ENCODE measurements around the gene YPEL4.
A peak's percentile ranks its signal among the peaks of the same experiment; 100 is the strongest.
"Not testable (repeated sequence)": the region's sequence is repeated elsewhere in the genome, so short reads cannot be mapped to it uniquely, and the experiment has no call there.

Gene YPEL4

DNA sequence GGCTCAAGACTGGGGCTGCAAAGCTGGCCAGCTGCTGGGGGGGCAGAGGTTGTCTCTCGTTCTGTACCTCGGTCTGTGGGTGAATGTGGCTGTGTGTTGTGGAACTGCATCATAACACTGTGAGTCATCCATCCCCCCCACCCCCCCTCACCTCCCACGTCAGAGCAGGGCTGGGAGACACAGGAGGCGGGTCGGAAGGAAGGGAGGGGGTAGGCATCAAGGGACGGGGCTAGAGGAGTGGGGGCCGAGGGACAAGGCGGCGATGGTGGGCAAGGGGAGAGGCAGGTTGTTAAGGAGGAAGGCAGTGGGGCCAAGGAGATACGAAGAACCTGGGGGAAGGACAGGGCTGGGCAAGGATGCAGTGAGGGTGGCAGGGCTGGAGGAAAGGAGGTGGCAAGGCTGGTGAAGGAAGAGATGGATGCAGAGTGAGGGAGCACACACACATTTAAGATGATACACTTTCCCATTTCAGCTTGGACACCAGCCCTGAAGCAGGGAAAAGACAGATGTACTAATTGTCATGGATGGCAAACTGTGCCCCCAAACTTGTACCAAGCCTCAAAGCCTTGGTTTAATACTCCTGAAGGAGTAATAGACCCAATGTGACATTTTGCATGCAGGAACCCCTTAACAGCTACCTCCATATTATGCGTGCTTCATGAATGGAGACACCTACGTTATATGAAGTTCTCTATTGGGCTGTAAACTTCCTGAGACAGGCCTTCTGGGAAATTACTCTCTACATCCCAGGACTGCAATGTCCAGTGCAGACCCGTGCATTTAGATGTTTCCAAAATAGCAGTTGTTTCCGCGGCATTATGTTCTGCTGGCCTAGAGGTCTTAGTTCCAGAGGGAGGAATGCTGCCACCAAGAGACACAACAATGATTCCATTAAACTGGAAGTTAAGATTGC is at the start of gene YPEL4:
Gene YPEL4, minus strand, starts transcription at position 87 of the 913 bp plus-strand sequence. CDS start 2,805 bp downstream, outside the sequence.
- DNase-seq: no peak

DNA sequence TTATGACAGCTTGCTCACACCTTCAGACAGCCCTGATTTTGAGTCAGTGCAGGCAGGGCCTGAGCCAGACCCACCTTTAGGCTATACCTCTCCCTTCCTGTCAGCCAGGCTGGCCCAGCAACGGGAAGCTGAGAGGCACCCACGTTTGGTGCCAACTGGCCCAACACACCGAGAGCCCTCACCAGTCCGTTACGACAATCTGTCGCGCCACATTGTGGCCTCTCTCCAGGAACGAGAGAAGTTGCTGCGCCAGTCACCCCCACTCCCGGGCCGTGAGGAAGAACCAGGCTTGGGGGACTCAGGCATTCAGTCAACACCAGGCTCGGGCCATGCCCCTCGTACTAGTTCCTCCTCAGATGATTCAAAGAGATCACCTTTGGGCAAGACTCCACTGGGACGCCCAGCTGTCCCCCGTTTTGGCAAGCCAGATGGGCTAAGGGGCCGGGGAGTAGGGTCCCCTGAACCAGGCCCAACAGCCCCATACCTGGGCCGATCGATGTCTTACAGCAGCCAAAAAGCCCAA is 49.2 kb upstream of the YPEL4 start:
- no peak for DNase-seq

GRCh38 chr11:57690474-57690873 is 40.8 kb upstream of the YPEL4 start:
- not testable (repeated sequence) for DNase-seq

DNA sequence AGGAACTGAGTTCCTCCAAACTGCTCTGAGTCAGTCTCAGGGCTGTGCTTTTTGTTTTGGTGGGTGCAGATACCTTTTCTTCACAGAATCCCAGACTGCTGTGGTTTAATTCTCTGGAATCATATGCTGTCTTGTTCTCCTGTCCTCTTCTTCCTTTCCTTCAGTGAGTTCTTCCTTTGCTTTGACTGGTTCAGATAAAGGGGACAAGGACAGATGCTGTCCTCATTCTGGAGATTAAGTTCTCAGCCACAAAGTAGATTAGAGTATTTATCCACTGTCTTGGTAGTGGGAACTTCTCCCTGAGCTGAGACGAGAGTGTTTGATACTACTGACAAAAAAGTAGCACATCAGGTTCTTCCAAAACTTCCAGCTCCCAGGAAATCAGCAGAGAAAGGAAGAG is 31.5 kb upstream of the YPEL4 start:
- no peak for DNase-seq

- no peak for DNase-seq
These were observed 30.8 kb upstream of the YPEL4 start for GRCh38 chr11:57680552-57680874.

DNA sequence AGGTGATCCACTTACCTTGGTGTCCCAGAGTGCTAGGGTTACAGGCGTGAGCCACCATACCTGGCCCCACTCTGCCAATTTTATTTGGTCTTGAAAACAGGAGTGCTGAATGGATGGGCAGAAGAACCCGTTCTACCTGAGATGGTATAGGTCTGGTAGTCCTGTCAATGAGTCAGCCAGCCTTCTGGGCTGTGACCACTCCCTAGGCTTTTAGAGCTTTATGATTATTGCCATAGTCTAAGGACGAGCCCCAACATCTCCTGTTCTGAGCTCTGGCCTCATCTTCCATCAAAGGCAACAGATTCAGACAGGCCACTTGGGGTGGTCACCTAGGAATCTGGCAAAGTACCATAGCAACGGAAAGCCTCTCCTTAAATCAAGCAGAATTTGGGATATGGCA is 29.7 kb upstream of the YPEL4 start:
- no peak for DNase-seq

GRCh38 chr11:57675176-57675941 is 25.6 kb upstream of the YPEL4 start:
- DNase-seq: no peak

DNA sequence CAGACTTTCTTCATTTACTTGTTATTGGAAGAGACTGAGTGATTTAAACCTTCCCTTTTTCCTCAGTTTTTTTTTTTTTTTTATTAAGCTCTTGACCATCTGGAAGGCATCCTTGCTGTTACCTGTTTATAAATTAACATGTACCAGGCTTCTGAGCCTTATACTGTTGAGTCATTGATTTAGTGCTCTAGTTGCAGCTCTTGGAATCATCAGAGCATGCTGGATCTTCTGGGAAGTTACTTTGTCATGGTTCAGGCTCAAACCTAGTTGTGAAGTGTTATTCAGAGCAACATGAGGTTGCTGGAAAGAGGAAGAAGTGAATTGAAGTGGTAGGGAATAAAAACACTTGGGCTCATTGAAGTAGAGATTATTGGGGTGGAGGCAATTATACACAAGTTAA is 24.5 kb upstream of the YPEL4 start:
- DNase-seq: no peak

DNA sequence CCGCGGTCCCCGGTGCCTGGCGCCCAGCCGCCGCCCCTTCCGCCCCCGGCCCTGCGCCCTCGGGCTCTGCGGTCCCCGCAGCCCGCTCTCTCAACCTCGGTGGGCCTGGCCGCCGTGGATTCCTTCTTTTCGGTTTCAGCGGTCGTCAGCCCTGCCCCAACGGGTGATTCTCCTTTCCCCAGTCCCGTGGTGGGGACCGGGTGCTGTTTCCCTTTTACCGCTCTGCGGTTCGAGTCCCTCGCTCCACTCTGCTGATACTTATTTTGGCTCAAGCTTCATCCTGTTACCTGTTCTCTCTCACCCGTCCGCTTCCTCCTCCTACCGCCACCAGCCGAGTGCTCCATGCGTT is 18.7 kb upstream of the YPEL4 start:
- no peak for DNase-seq

- DNase-seq: peak; percentile 96
These were observed 18.2 kb upstream of the YPEL4 start, which contains the start of gene ZDHHC5 for GRCh38 chr11:57667736-57668433. TSS of gene ZDHHC5 (plus strand) at chr11:57668114. CDS start at chr11:57673091, 4,977 bp downstream.

DNA sequence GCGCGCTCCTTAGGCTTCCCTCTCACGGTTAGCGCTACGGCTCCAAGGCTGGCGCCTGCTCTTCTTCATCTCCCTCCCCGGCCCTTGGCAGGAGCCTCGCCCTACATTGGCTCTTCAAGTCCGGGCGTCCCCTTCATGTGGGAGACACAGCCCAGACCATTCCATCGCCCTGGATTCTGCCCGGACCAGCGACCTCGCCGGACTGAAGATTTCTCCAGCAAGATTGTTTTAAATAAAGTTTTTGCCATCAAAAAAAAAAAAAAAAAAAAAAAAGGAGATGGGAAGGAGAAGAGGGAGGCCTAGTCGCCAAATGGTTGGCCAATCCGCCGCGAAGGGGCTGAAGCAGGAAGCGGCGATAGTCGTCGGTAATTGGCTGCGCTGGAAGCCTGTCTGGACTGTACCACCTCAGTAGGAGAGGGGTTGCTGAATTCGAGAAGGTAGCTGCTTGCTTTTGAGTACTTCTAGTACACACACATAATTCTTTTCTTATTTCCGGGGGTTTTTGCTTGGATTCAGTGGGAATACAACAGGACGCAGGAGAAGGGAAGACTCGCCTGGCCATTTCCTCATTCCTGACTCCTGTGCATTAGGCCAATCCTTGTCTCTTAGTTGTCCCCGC is 17.5 kb upstream of the YPEL4 start:
- peak; percentile 94 for DNase-seq

DNA sequence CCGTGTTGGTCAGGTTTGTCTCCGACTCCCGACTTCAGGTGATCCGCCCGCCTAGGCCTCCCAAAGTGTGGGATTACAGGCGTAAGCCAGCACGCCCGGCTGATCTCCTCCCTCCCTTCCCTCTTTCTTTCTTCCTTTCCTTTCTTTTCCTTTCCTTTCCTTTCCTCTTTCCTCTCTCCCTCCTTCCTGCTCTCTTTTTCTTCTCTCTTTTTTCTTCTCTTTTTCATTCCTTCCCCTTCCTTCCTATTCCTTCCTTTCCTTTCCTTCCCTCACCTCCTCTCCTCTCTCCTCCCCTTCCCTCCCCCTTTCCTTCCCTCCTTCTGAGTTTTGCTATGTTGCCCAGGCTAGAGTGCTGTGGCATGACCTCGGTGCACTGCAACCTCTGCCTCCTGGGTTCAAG is 14.3 kb upstream of the YPEL4 start:
- DNase-seq: no peak

GRCh38 chr11:57662893-57663292 is 13.2 kb upstream of the YPEL4 start:
- no peak for DNase-seq

DNA sequence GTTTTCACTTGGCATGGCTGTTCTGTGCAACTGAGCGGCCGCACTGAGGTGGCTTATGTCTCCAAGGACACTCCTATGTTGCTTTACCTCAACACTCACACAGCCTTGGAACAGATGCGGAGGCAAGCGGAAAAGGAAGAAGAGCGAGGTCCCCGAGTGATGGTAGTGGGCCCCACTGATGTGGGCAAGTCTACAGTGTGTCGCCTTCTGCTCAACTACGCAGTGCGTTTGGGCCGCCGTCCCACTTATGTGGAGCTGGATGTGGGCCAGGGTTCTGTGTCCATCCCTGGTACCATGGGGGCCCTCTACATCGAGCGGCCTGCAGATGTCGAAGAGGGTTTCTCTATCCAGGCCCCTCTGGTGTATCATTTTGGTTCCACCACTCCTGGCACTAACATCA is 10.0 kb upstream of the YPEL4 start:
- DNase-seq: no peak

DNA sequence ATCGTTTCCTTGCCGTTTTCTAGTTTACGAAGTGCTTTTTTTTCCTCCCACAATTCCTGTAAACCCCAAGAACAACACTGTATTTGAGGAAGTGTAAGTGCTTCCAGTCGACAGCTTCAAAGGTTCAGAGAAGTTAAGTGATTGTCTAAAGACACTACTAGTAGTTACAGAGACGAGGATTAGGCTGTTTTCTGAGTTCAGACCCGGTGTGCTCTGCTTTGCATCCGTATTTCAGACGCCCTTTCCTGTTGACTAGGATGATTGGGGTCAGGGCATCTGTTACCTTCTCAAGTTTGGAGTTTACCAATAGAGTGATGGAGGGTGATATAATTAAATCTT is 8.3 kb upstream of the YPEL4 start:
- DNase-seq: no peak

DNA sequence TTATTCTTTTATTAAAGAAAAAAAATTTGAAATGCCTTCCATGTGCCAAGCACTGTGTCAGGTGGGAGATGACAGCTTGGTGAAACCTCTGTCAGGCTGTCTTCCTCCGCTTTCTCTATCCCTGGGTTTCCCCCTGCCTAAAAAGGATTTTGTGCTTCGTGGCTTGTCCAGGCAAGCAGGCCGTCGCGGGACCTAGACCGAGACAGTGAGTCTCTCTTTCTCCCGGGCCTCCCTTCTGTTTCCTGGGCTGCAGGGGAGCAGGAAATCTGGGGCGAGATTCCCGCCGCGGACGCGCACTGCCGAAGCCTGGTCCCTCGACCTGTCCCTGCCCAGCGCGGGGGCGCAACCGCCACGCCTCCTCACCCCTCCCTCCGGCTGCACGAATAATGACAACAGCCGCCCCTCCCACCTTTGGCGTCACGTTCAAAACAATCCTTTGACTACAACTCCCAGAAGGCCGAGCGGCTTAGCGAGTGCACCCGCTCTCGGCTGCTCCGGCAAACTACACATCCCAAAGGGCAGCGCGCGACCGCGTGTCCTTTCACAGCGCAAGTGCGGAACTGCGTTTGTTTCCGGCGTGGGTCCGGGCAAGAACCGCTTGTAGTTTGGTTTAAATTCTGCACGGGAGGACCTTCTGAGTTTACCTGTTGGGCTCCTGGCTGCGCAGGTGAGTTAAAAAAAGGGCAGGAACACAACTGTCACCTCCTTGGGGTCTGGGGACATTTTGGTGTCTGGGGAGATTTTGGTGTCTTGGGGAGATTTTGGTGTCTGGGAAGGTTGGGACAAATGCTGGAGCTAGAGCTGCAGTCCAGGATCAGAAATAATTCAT is 7.7 kb upstream of the YPEL4 start, which contains the start of gene CLP1:
Gene CLP1, plus strand, starts transcription at position 569 of the 829 bp plus-strand sequence. CDS start 1,715 bp downstream, outside the sequence.
- DNase-seq: peak; percentile 97

DNA sequence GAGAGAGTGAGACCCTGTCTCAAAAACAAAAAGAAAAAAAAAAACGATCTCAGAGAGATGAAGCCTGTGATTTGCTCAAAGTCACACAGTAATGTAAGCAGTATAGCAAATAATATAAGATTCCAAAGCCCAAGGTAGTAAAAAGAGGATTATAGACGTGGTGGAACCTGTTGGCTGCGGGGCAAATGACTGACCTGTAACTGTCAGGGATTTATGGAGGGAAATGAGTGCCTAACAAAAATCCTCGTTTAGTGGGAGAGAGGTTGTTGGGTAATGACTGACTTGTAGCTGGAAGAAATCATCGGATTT is 7.1 kb upstream of the YPEL4 start:
- no peak for DNase-seq

DNA sequence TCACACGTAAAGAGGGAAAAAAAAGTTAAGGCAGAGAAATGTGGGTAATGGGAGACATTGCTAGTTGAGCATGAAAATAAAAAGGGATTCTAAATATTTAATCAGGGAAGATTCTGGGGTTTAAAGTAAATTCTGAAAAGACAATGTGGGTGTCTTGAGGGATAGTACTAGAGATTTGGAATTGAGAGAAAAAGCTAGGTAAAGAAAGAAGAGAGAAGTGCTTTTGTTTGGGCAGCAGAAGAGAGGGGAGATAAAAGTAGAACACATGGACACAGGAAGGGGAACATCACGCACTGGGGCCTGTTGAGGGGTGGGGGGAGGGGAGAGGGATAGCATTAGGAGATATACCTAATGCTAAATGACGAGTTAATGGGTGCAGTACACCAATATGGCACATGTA is 3.5 kb upstream of the YPEL4 start:
- no peak for DNase-seq

GRCh38 chr11:57652662-57653061 is 3.0 kb upstream of the YPEL4 start:
- DNase-seq: no peak

DNA sequence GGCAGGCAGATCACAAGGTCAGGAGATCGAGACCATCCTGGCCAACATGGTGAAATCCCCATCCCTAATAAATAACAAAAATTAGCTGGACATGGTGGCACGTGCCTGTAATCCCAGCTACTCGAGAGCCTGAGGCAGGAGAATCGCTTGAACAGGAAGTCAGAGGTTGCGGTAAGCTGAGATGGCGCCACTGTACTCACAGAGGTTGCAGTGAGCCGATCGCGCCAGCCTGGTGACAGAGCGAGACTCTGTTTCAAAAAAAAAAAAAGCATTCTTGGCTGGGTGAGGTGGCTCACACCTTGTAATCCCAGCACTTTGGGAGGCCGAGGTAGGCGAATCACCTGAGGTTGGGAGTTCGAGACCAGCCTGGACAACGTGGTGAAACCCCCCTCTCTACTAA is 2.5 kb upstream of the YPEL4 start:
- DNase-seq: not testable (repeated sequence)

GRCh38 chr11:57651408-57651807 is 1.7 kb upstream of the YPEL4 start:
- no peak for DNase-seq

- DNase-seq: no peak
These were observed 1.0 kb upstream of the YPEL4 start for GRCh38 chr11:57650739-57651090.
